Kidney (tissue), 14 donors: Measurements from ENCODE around the gene FAM149B1. TPM values are rescaled to one million over a fixed set of nuclear protein-coding genes. Genes with fewer than 3 reads are reported as not detected.
"Not testable (repeated sequence)": the region's sequence is repeated elsewhere in the genome, so short reads cannot be mapped to it uniquely, and the experiment has no call there.

Experiments
- DNase-seq, 5 donors: peaks; one replicate each; pipeline ENCODE4 v3.0.0-alpha.2; 2013 to 2020
- FAIRE-seq: peaks from 2 replicates; lab custom pipeline; 2012; peaks lifted over from hg19 to GRCh38; lab: Jason Lieb, UNC
- H3K27ac ChIP-seq, 2 donors: one replicate each; pipeline ENCODE4 v1.7.0; 2013; ENCODE audit warnings: low read depth in 2 of 2, low read length in 2 of 2, inconsistent platforms in 1 of 2
- H3K27me3 ChIP-seq: one replicate; pipeline ENCODE4 v1.7.1; 2013; ENCODE audit warnings: low read length, inconsistent platforms; ENCODE audit not compliant: control insufficient read depth, insufficient read depth
- H3K36me3 ChIP-seq, 3 donors: one replicate each; pipeline versions ENCODE4 v1.7.0 to v1.7.1; 2013; ENCODE audit warnings: low read length in 3 of 3, control low read depth in 1 of 3, inconsistent platforms in 1 of 3; ENCODE audit not compliant: insufficient read depth in 3 of 3, control insufficient read depth in 2 of 3
- H3K4me1 ChIP-seq, 3 donors: one replicate each; pipeline versions ENCODE4 v1.7.0 to v1.7.1; 2013; ENCODE audit warnings: low read length in 3 of 3, inconsistent platforms in 1 of 3, low read depth in 1 of 3; ENCODE audit not compliant: control insufficient read depth in 2 of 3, insufficient read depth in 2 of 3
- H3K4me3 ChIP-seq, 3 donors: one replicate each; pipeline versions ENCODE4 v1.7.0 to v1.8.1; 2013; ENCODE audit warnings: low read length in 3 of 3, control low read depth in 1 of 3, inconsistent platforms in 1 of 3
- H3K9ac ChIP-seq, 3 donors: one replicate each; pipeline versions ENCODE4 v1.7.0 to v1.7.1; 2013; ENCODE audit warnings: low read length in 3 of 3, control low read depth in 1 of 3, inconsistent platforms in 1 of 3
- H3K9me3 ChIP-seq, 3 donors: one replicate each; pipeline versions ENCODE4 v1.7.0 to v1.7.1; 2013; ENCODE audit warnings: low read length in 3 of 3, control low read depth in 1 of 3, inconsistent platforms in 1 of 3; ENCODE audit not compliant: control insufficient read depth in 2 of 3, insufficient read depth in 1 of 3
- CTCF ChIP-seq: IDR thresholded peaks from 3 replicates; pipeline ENCODE4 v1.5.1; 2012; ENCODE audit warnings: mild to moderate bottlenecking, moderate library complexity, borderline replicate concordance; ENCODE audit not compliant: insufficient read depth; ENCODE audit errors: extremely low read depth
- intact Hi-C: fragments of 100-400 bp; cut with DNase I; formaldehyde crosslinking; loops from one replicate; pipeline ENCODE4 v1.11.1; 2022
- polyA plus RNA-seq: library from polyadenylated mRNA; stranded (reverse); fragments of 350-450 nt; fragmentation: Illumina TruSeq; extraction: RNeasy Lipid Tissue Mini Kit (QIAGEN cat#74804); gene quantifications from one replicate; pipeline ENCODE4 v1.2.3, GENCODE V29; 2014; ENCODE audit warnings: low read depth, low replicate concordance; ENCODE audit not compliant: insufficient read depth
- total RNA-seq: library from RNA; stranded (reverse); fragmentation: NEBNext Ultra II Directional; extraction: Animal tissue kit (Norgen Biotek cat#: 25700); gene quantifications from one replicate; pipeline ENCODE4 v1.2.1, GENCODE V29; 2021
- donor health status: control.
- donor health status: control.
- donor health status: control.
- donor health status: control.
- donor health status: control.
- donor health status: DM: yes; HTN: yes; CAD: no.
- donor health status: Normal renal cell carcinoma (clear cell type).

Gene FAM149B1
- total and polyA plus RNA-seq, 2 donors from 2014 or later = 21.7 to 24.9 TPM

DNA sequence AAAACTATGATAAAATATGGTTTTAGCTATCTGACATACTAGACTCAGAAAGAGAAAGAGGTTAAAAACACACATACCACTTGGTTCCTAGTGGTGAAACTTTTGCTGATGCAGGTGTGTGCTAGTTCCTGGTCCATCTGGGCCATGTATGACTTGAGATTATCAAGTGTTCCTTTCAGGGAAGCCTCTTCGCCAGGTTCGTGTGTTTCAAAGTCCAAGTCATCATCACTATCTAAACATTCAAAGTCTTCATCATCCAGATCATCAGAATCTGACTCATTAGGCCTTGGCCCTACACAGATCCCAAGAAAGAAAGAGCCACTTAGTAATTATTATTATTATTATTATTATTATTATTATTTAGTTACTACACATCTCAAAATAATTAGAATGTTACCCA lies 31.3 kb upstream of the FAM149B1 start:
- intact Hi-C loops = no loop called here
- FAIRE-seq (no peak), DNase-seq (no peak)
- no peak overlapping the region for H3K9ac ChIP-seq
- no peaks in the 10 kb centered on the region for H3K4me1 ChIP-seq
- H3K36me3 ChIP-seq = peaks cover 3 to 42% (median 15%) of the 10 kb centered on the region in 3 donors
- no peaks in the 10 kb centered on the region for H3K27me3 ChIP-seq
- no peak overlapping the region for H3K4me3 ChIP-seq
- no peak overlapping the region for H3K27ac ChIP-seq
- H3K9me3 ChIP-seq = no peaks in the 10 kb centered on the region
- no peak for TF ChIP-seq CTCF

- no peak overlapping the region for H3K27ac ChIP-seq
- TF ChIP-seq CTCF = no peak
- H3K27me3 ChIP-seq = no peaks in the 10 kb centered on the region
- intact Hi-C loops = no loop called here
- no peak for FAIRE-seq
- no peaks in the 10 kb centered on the region for H3K9me3 ChIP-seq
- H3K36me3 ChIP-seq = peaks cover 0 to 42% (median 15%) of the 10 kb centered on the region in 3 donors
- H3K4me3 ChIP-seq = no peak overlapping the region
- H3K4me1 ChIP-seq = no peaks in the 10 kb centered on the region
- DNase-seq = no peak
- no peak overlapping the region for H3K9ac ChIP-seq
Observed at GRCh38 chr10:73139251-73139650, 28.7 kb upstream of the FAM149B1 start.

GRCh38 chr10:73141603-73142002 lies 26.3 kb upstream of the FAM149B1 start:
- no peak overlapping the region for H3K27ac ChIP-seq
- no peaks in the 10 kb centered on the region for H3K9me3 ChIP-seq
- H3K4me3 ChIP-seq = no peak overlapping the region
- no peaks in the 10 kb centered on the region for H3K27me3 ChIP-seq
- no peak for DNase-seq
- peaks cover 0 to 27% (median 7%) of the 10 kb centered on the region in 3 donors for H3K36me3 ChIP-seq
- intact Hi-C loops = no loop called here
- no peak for TF ChIP-seq CTCF
- no peak for FAIRE-seq
- no peak overlapping the region for H3K9ac ChIP-seq
- no peaks in the 10 kb centered on the region for H3K4me1 ChIP-seq

GRCh38 chr10:73150633-73151413 lies 17.1 kb upstream of the FAM149B1 start:
- H3K27ac ChIP-seq, H3K9me3 ChIP-seq, H3K9ac ChIP-seq, H3K27me3 ChIP-seq, FAIRE-seq, H3K4me3 ChIP-seq, intact Hi-C loops, H3K4me1 ChIP-seq, DNase-seq: not testable (repeated sequence)
- H3K36me3 ChIP-seq = peaks cover 3 to 20% (median 18%) of the 10 kb centered on the region in 3 donors
